CD4-positive, alpha-beta T cell treated with Interleukin-6 for 4 hours (primary cell): Measurements from ENCODE around the gene ZNF837.

ENCODE experiments used
- DNase-seq: peaks from one replicate; pipeline ENCODE4 v3.0.0-alpha.2; 2020; ENCODE audit warnings: mixed read lengths

The ZNF837 gene

GRCh38 chr19:58368561-58369360 is 12.1 kb downstream of the ZNF837 start:
- no peak for DNase-seq

- no peak for DNase-seq
These were observed 13.0 kb downstream of the ZNF837 start for GRCh38 chr19:58367698-58368454.

- no peak for DNase-seq
These were observed 14.0 kb downstream of the ZNF837 start for GRCh38 chr19:58366585-58367430.

- no peak for DNase-seq
These were observed 16.7 kb downstream of the ZNF837 start for GRCh38 chr19:58364146-58364545.

GRCh38 chr19:58362272-58362994 is 18.4 kb downstream of the ZNF837 start, which contains the start of gene ZNF497:
Gene ZNF497 (minus strand): TSS chr19:58362751. CDS start chr19:58357635, 5,116 bp downstream.
- peak; percentile 99 for DNase-seq

GRCh38 chr19:58361900-58362271 is 18.9 kb downstream of the ZNF837 start:
- DNase-seq = peak; percentile 21

- no peak for DNase-seq
These were observed 23.2 kb downstream of the ZNF837 start for GRCh38 chr19:58357481-58358145.

- no peak for DNase-seq
These were observed 23.9 kb downstream of the ZNF837 start for GRCh38 chr19:58356766-58357480.

GRCh38 chr19:58355908-58356765 is 24.7 kb downstream of the ZNF837 start:
- DNase-seq = peak; percentile 47

GRCh38 chr19:58355215-58355796 is 25.5 kb downstream of the ZNF837 start:
- no peak for DNase-seq

- DNase-seq = no peak
These were observed 26.3 kb downstream of the ZNF837 start for GRCh38 chr19:58354478-58355030.

GRCh38 chr19:58353717-58354477 is 26.9 kb downstream of the ZNF837 start:
- DNase-seq = no peak

- no peak for DNase-seq
These were observed 27.8 kb downstream of the ZNF837 start, which contains the start of gene A1BG for GRCh38 chr19:58352760-58353671. Gene A1BG (minus strand): TSS chr19:58353492. CDS start chr19:58353437, 55 bp downstream.

- no peak for DNase-seq
These were observed 28.7 kb downstream of the ZNF837 start for GRCh38 chr19:58351990-58352755.

- DNase-seq = no peak
These were observed 29.3 kb downstream of the ZNF837 start for GRCh38 chr19:58351558-58351878.

GRCh38 chr19:58350871-58351557 is 29.8 kb downstream of the ZNF837 start:
- no peak for DNase-seq
